ENCODE data around the gene MINDY4.

The MINDY4 gene

GRCh38 chr7:30920584-30921539 is 149.6 kb downstream of the MINDY4 start:
- no peak for DNase-seq

- DNase-seq: no peak
Observed at GRCh38 chr7:30921540-30922401, 150.6 kb downstream of the MINDY4 start.

- DNase-seq: no peak
Observed at GRCh38 chr7:30922596-30922995, 151.4 kb downstream of the MINDY4 start.

DNA sequence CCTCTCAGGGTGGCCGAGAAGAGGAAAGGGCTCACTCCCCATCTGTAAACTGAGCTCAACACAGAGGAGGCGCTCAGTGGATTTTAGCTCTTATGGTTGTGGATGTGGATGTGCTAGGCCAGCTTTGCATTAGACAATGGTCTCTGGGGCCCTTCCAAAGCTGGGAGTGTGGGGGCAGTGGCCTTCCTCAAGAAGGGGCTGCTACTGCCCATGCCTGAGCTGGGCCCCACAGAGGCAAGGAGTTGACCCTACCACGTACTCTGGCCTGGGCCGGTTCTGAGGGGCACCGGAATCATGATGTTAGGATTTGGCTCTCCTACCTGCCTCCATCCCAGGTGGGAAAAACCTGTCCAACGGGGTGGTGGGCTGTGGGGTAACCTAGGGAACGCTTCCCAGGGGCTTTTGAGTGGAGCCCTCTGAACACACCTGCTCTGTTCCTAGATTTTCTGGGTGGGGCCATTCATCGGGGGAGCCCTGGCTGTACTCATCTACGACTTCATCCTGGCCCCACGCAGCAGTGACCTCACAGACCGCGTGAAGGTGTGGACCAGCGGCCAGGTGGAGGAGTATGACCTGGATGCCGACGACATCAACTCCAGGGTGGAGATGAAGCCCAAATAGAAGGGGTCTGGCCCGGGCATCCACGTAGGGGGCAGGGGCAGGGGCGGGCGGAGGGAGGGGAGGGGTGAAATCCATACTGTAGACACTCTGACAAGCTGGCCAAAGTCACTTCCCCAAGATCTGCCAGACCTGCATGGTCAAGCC is 152.0 kb downstream of the MINDY4 start:
- no peak for DNase-seq

DNA sequence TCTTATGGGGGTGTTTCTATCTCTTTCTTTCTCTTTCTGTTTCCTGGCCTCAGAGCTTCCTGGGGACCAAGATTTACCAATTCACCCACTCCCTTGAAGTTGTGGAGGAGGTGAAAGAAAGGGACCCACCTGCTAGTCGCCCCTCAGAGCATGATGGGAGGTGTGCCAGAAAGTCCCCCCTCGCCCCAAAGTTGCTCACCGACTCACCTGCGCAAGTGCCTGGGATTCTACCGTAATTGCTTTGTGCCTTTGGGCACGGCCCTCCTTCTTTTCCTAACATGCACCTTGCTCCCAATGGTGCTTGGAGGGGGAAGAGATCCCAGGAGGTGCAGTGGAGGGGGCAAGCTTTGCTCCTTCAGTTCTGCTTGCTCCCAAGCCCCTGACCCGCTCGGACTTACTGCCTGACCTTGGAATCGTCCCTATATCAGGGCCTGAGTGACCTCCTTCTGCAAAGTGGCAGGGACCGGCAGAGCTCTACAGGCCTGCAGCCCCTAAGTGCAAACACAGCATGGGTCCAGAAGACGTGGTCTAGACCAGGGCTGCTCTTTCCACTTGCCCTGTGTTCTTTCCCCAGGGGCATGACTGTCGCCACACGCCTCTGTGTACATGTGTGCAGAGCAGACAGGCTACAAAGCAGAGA is 152.7 kb downstream of the MINDY4 start:
- DNase-seq: no peak

DNA sequence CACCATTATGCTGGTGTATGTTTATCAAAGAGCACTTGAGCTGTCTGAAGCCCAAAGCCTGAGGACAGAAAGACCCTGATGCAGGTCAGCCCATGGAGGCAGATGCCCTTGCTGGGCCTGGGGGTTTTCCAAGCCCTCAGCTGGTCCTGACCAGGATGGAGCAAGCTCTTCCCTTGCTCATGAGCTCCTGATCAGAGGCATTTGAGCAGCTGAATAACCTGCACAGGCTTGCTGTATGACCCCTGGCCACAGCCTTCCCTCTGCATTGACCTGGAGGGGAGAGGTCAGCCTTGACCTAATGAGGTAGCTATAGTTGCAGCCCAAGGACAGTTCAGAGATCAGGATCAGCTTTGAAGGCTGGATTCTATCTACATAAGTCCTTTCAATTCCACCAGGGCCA is 153.4 kb downstream of the MINDY4 start:
- DNase-seq: no peak

DNA sequence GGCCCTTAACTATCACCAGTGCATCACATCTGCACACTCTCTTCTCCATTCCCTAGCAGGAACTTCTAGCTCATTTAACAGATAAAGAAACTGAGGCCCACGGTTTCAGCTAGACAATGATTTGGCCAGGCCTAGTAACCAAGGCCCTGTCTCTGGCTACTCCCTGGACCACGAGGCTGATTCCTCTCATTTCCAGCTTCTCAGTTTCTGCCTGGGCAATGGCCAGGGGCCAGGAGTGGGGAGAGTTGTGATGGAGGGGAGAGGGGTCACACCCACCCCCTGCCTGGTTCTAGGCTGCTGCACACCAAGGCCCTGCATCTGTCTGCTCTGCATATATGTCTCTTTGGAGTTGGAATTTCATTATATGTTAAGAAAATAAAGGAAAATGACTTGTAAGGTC is 153.9 kb downstream of the MINDY4 start:
- no peak for DNase-seq

- no peak for DNase-seq
Observed at GRCh38 chr7:30925913-30926312, 154.7 kb downstream of the MINDY4 start.

DNA sequence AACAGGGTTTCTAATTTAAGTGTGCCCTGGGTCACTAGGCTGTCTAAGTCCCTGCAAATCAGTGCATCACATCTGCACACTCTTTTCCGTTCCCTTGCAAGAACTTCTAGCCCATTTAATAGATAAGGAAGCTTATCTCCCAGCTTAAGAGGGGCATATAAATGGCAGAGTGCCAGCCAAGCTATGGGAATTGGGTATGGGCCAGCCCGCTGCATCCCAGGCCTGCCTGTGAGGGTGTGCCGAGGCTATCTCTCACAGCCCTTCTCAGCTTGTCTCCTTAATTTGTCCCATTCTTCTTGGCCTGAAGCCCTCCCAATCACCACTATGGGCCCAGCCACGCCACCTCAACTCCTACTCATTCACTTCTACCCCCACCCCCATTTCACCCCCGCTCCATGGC is 155.1 kb downstream of the MINDY4 start:
- no peak for DNase-seq

DNA sequence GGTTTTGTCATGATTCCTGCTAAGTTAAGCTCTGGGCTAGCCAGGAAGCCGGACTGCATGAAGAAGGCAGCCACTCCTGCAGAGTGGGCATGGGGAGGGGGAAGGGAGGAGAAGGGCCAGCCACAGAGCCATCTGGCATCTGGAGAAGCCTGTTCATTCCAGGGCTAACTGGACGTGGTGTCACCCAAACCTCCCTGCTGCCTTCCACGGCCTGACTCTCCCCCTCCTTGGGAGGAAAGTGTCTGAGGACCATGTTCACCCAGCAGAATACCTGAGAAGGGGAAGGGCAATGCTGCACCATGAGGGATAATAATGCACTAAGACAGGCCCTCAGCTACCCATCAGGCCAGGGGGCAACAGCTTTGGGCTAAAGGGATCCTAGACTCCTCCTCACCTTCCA is 155.8 kb downstream of the MINDY4 start:
- DNase-seq: no peak

DNA sequence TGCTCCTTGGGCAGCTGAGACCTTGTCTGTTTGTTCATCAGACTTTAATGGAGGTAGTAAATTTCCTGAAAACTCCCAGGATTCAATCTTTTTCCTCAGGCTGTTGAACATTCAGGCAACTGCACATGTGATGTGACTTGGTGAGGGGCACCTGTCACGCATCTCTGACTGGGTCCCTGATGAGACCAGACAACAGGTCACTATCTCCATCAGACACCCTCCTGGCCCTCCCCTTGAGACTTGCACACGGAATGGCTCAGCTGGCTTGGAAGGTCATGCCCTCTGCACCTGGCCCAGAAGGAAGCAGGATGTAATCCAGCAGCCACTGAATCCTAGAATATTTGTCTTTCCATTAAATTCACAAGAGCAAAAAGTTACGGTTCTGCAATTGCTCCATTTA is 156.3 kb downstream of the MINDY4 start:
- DNase-seq: no peak

DNA sequence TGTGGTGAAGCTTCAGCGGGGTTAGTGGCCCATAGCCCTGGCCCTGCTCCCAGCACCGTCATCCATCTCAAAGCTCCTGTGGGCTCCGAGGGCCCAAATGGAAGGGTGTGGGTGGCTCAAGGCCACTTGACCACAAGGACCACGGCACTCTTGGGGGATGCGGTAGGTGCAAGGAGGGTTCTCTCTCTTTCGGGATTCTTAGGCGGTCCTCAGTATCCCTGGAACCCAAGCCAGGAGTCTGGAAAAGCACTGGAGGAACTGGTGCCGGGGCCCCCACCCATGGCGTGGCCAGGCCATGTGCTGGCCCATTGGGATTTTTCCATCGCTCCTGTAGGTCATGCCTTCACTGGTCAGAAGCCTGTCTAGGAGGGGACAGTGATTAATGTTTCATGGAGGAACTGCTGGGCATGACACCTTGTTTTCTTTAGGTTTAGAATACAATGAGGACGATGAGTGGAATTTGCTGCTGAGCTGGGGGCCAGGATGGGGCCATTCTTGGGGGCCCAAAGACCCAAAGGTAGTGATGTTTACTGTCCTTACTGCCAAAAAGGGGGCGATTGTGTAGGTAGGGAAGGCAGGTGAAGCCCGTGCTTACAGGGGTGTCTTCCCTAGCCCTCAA is 157.1 kb downstream of the MINDY4 start:
- no peak for DNase-seq

- no peak for DNase-seq
Observed at GRCh38 chr7:30929686-30930085, 158.5 kb downstream of the MINDY4 start.

DNA sequence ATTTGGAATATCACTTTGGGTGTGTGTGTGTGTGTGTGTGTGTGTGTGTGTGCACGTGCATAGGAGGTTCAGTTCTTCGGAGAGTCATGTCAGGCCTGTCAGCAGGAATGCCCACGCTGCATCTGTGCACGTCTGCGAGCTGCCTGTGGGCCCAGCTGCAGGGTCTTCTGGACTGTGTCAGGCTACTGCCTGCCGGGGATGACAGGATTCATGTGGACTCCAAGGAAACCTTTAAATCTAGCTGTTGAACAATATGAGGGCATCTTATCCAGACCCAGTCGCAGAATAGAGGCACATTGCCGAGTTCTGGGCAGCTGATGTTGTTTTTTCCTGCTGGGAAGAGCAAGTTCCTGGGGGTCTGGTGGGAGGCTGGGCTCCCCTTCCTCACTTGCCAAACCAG is 159.4 kb downstream of the MINDY4 start:
- DNase-seq: no peak

GRCh38 chr7:30931161-30931928 is 160.1 kb downstream of the MINDY4 start:
- no peak for DNase-seq

DNA sequence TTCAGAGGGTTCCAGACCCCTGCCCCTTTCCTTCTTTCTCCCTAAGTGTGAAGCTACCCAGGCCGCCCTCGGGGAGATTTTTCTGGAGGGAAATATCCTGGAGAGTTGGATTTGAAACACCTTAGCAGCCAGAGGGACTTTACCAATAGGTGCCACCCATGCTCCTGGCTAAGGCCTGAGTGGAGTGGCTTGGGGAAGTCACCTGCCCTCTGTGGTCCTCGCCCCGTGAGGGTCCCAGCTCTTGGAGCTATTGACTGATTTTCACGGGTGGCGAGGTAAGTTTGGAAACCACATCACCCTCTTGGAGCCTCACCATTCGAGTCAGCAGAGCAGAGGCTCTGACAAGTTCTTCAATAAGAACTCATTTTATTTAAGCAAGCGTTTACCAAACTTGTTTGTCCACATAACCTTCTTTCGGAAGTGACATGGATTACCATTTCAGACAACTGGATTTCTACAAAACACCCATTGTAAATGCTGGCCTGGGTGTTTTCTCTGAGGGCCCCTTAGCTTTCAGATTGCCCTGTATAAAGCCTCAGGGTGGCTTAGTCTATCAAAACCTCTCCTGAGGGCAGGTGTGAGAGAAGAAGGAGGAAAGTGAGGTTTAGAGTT is 160.8 kb downstream of the MINDY4 start:
- no peak for DNase-seq

- no peak for DNase-seq
Observed at GRCh38 chr7:30932562-30932961, 161.3 kb downstream of the MINDY4 start.

DNA sequence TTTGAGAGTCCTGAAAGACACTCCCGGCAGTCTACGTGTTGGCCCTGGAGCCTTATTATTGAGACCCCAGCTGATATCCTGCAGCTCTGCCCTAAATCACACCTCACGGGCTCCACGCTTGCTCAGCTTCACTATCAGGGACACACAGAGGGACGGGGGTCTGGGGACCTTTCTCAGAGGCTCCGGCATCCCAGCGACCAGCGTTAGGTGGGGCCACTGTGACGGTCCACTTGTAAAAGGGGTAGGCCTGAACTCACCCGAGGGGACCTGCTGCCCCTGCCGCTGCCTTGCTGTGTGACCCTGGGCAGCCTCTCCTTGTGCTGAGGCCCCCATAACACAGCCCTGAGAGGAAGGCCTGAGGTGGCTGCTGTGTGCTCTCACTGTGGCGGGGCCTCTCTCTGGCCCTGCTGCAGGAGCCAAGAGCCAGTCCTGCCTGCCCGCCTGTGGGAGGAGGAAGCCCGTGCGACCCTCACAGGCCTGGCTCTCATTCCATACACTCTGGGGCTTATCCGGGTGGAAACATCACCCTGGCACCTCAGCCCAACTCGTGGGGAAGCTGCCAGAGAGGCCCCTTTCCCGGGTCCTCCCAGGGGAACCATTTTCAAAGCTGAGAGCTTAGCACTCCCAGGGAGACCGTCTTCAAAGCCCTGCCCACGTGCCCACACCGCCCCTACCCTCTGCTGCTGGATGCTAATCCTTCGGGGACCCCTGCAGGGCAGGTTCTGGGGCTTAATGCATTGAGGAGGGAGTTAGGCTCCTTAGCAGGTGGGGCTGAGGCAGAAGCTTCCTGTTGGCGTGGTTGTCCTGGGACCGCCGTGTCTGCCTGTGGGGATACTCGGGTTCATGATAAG is 162.1 kb downstream of the MINDY4 start:
- DNase-seq: no peak

- no peak for DNase-seq
Observed at GRCh38 chr7:30934225-30934624, 163.0 kb downstream of the MINDY4 start.
